HepG2 (cell line): Measurements from ENCODE around the gene GRAMD1A. TPM values are rescaled to one million over a fixed set of nuclear protein-coding genes. Genes with fewer than 3 reads are reported as not detected.

Experiments used
- ATAC-seq: fragments of 200-7000 bp; cut with Tn5 transposase; 3 replicates; pipeline ENCODE4 v1.9.1; 2020; ENCODE audit warnings: mild to moderate bottlenecking, moderate library complexity
- BruUV-seq: library from RNA; stranded (reverse); fragments of 400-500 nt; replicated peaks from 2 replicates; lab custom pipeline; 2021; lab: Mats Ljungman, UMichigan
- CTCF ChIA-PET: fragments of 300-600 bp; formaldehyde crosslinking; extraction: SDS; loops from one replicate; lab custom pipeline; 2021; ENCODE audit warnings: low total read pairs, inconsistent platforms, low intra/inter-chr PET ratio; lab: Yijun Ruan, JAX
- POLR2A ChIA-PET: fragments of 350-600 bp; sonication (Branson Sonifier 250); formaldehyde crosslinking; loops from one replicate; lab custom pipeline; 2020; ENCODE audit warnings: antibody characterized with exemption, inconsistent platforms; lab: Yijun Ruan, JAX
- DNase-seq: peaks from one replicate; pipeline ENCODE4 v3.0.0-alpha.2; 2015; ENCODE audit warnings: low spot score
- FAIRE-seq: peaks from 3 replicates; lab custom pipeline; 2011; peaks lifted over from hg19 to GRCh38; lab: Jason Lieb, UNC
- H2AFZ ChIP-seq: one replicate; pipeline ENCODE4 v1.6.1; 2011; ENCODE audit warnings: low read length, inconsistent platforms
- H3K27ac ChIP-seq: fragments of 300-600 bp; 3 replicates; pipeline ENCODE4 v1.8.0; 2011; ENCODE audit warnings: mixed run types, mild to moderate bottlenecking, mixed read lengths, low read length, inconsistent platforms; ENCODE audit not compliant: insufficient read depth; ENCODE audit errors: extremely low read length
- H3K27me3 ChIP-seq, 2 experiments: fragments of 200-600 bp in 1 of 2; 2 replicates in 1 of 2; 3 replicates in 1 of 2; pipeline versions ENCODE4 v1.6.0 to v1.8.0; 2011; ENCODE audit warnings: low read length in 2 of 2, mild to moderate bottlenecking in 2 of 2, moderate library complexity in 2 of 2, inconsistent platforms in 1 of 2; ENCODE audit not compliant: insufficient read depth in 2 of 2, control insufficient read depth in 1 of 2
- H3K36me3 ChIP-seq, 2 experiments: fragments of 200-600 bp in 1 of 2; replicated peaks in 1 of 2; 2 replicates in 1 of 2; 3 replicates in 1 of 2; pipeline versions ENCODE4 v1.5.1 to v1.8.0; 2011; ENCODE audit warnings: low read length in 2 of 2, inconsistent platforms in 1 of 2; ENCODE audit not compliant: insufficient read depth in 2 of 2, control insufficient read depth in 1 of 2
- H3K4me1 ChIP-seq: 2 replicates; pipeline ENCODE4 v1.5.1; 2012; ENCODE audit warnings: low read length, inconsistent platforms; ENCODE audit not compliant: insufficient read depth
- H3K4me2 ChIP-seq: 2 replicates; pipeline ENCODE4 v1.6.0; 2011; ENCODE audit warnings: low read depth, low read length, inconsistent platforms
- H3K4me3 ChIP-seq, 3 experiments: fragments of 200-600 bp in 1 of 3; sonication (generic), shearing (Covaris generic) in 1 of 3; replicated peaks in 1 of 3; 2 replicates each; pipeline ENCODE4 v1.5.1; 2011 to 2016; ENCODE audit warnings: low read length in 3 of 3, inconsistent platforms in 2 of 3, low read depth in 2 of 3, mild to moderate bottlenecking in 2 of 3, control low read depth in 1 of 3, mixed read lengths in 1 of 3; ENCODE audit not compliant: insufficient read depth in 1 of 3
- H3K79me2 ChIP-seq: one replicate; pipeline ENCODE4 v1.6.1; 2011; ENCODE audit warnings: low read length, inconsistent platforms; ENCODE audit not compliant: insufficient read depth
- H3K9ac ChIP-seq: 2 replicates; pipeline ENCODE4 v1.6.0; 2011; ENCODE audit warnings: mild to moderate bottlenecking, low read depth, low read length, inconsistent platforms; ENCODE audit not compliant: insufficient read depth
- H3K9me3 ChIP-seq: 2 replicates; pipeline ENCODE4 v1.5.1; 2012; ENCODE audit warnings: mild to moderate bottlenecking, low read length
- H4K20me1 ChIP-seq: 2 replicates; pipeline ENCODE4 v1.6.0; 2011; ENCODE audit warnings: inconsistent platforms, mild to moderate bottlenecking, low read length, moderate library complexity; ENCODE audit not compliant: insufficient read depth
- HNRNPLL ChIP-seq: fragments of 200-400 bp; formaldehyde crosslinking; IDR thresholded peaks from 2 replicates; pipeline ENCODE4 v1.6.1; 2017; ENCODE audit warnings: mild to moderate bottlenecking, low read depth, low read length; ENCODE audit not compliant: poor library complexity, severe bottlenecking
- IKZF4 ChIP-seq: sonication (generic); formaldehyde crosslinking; IDR thresholded peaks from 2 replicates; pipeline ENCODE4 v1.5.1; 2020; ENCODE audit warnings: borderline replicate concordance, mild to moderate bottlenecking, low read depth, missing genetic modification reagents; ENCODE audit errors: not compliant biosample characterization
- POLR2A ChIP-seq, 2 experiments: IDR thresholded peaks; 2 replicates each; pipeline ENCODE4 v1.6.1; 2011; ENCODE audit warnings: low read depth in 2 of 2, low read length in 2 of 2, mild to moderate bottlenecking in 1 of 2, moderate library complexity in 1 of 2; ENCODE audit not compliant: insufficient read depth in 1 of 2
- POLR2G ChIP-seq: fragments of 200-400 bp; formaldehyde crosslinking; IDR thresholded peaks from 2 replicates; pipeline ENCODE4 v1.6.1; 2018; ENCODE audit warnings: mild to moderate bottlenecking, low read depth, low read length, moderate library complexity
- ZBTB38 ChIP-seq: sonication (generic); formaldehyde crosslinking; IDR thresholded peaks from 2 replicates; pipeline ENCODE4 v1.5.1; 2020; ENCODE audit warnings: mild to moderate bottlenecking, missing genetic modification reagents
- ZNF768 ChIP-seq: sonication (generic); formaldehyde crosslinking; IDR thresholded peaks from 2 replicates; pipeline ENCODE4 v1.4.0; 2020; ENCODE audit warnings: missing genetic modification reagents
- WGBS: methylation state at CpG from one replicate; pipeline ENCODE4 v1.1.6; 2017; ENCODE audit warnings: low lambda C conversion rate; 5-methylcytosine and 5-hydroxymethylcytosine counted together
- in situ Hi-C: cut with HindIII; loops from 2 replicates; pipeline ENCODE4 v1.10.0; 2017; ENCODE audit warnings: low pct_unique_long_range_greater_than_20kb; ENCODE audit not compliant: extremely low pct_ligation_motif_present
- intact Hi-C: fragments of 100-400 bp; cut with micrococcal nuclease; formaldehyde crosslinking; loops from one replicate; pipeline ENCODE4 v1.10.0; 2022; ENCODE audit not compliant: unreplicated experiment
- polyA plus RNA-seq, 8 experiments: library from polyadenylated mRNA; depleted of rRNA in 3 of 8; stranded (reverse) in 7 of 8; unstranded in 1 of 8; fragments of >200 nt; fragmentation: Illumina TruSeq in 4 of 8; extraction: Trizol in 4 of 8; gene quantifications; 2 replicates each; pipeline versions ENCODE4 v1.2.1 to v1.2.3, GENCODE V29; 2011 to 2016; ENCODE audit warnings: low read depth in 4 of 8, missing spikeins in 1 of 8, mixed read lengths in 1 of 8; ENCODE audit not compliant: insufficient read depth in 1 of 8
- total RNA-seq, 5 experiments: library from RNA; depleted of rRNA; stranded (reverse); fragments of >200 nt; fragmentation: Illumina TruSeq; extraction: Trizol; gene quantifications; 2 replicates each; pipeline ENCODE4 v1.2.3, GENCODE V29; 2016; ENCODE audit warnings: low read depth in 1 of 5

GRAMD1A gene
- total and polyA plus RNA-seq, 2 of the 13 experiments (the other 11 are each of a cell fraction or from before 2014, with no cell fraction given), result 14.7 to 181 TPM

DNA sequence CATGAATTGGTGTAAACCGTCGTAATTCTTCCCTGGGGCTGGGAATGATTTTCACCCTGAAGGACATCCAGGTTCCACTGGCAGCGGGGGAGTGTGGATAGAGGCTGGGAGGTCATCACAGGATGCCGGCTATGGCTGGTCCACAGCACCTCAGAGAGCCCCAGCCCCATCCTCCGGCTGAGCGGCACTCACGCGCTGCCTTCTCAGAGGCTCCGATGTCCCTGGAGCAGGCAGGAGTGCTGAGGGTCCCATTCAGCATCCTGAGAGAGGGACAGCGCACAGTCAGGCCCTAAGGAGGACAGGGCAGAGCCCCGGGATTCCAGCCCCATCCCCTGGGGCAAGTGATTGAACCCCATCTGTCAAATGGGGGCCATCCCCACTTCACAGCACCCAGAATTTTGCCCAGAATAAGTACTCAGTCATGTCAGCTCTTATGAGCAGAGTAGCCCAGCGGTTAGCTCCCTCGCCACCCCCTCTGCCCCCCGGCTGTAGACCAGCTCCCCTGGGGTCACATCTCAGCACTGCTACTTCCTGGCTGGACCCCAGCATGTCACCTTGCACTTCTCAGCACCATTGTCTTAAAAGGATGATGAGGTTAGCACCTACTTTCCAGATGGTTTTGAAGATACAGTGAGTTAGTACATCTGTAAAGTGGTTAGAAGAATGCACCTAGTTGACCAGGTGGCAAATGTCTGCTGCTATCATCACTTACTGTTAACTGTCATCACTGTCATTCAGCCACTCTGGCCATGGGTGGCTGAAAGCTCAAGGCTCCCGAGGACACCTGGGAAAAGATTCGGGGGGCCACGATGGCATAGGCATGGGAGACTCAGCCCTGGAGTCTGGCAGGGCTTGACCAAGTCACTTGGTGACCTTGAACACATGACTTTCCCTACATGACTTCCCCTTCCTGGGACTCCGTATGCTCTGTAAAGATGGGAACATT lies 11.9 kb downstream of the GRAMD1A start:
- H4K20me1 ChIP-seq, result peaks cover 14% of the 10 kb centered on the region; the same call in 1 of the 2 replicates
- no peak overlapping the region for H3K4me3 ChIP-seq
- ATAC-seq (no peak), FAIRE-seq (no peak), DNase-seq (no peak)
- CTCF ChIA-PET, result interaction anchor here (1.0 to 3.4 kb wide), 3 partner anchors 10 to 39 kb away, joined by 3 to 99 read pairs (median 4); no protein-coding TSS in a partner anchor
- BruUV-seq, result TSS peak; percentile 14
- H3K4me2 ChIP-seq, result no peak overlapping the region
- intact Hi-C loops (no loop called here), in situ Hi-C loops (loop anchor here (5.0 kb wide), 1 partner anchor 40 kb away; no protein-coding TSS in a partner anchor)
- H3K27me3 ChIP-seq, result no peaks in the 10 kb centered on the region
- peaks cover 25 to 59% of the 10 kb centered on the region in 2 experiments for H3K36me3 ChIP-seq
- peaks cover 14% of the 10 kb centered on the region for H3K4me1 ChIP-seq
- no peak overlapping the region for H3K27ac ChIP-seq
- H2AFZ ChIP-seq, result no peak overlapping the region
- no peaks in the 10 kb centered on the region for H3K79me2 ChIP-seq
- POLR2A ChIA-PET, result no interaction called here
- H3K9ac ChIP-seq, result no peak overlapping the region
- no peaks in the 10 kb centered on the region for H3K9me3 ChIP-seq
- TF ChIP-seq IKZF4 (CRISPR knock-in tag) (no peak), POLR2A (IDR thresholded peaks at IDR 0.05; ENCODE audit: insufficient read depth in 1 of 2, low read depth in 2 of 2, low read length in 2 of 2) (peak in 1 of 2 experiments; percentile 33; a peak in 1 of 4 replicates), ZNF768 (CRISPR knock-in tag) (peak; percentile 36; the same call in 1 of the 2 replicates), POLR2G (0 out of 2 replicates have a peak, but pooled peaks have one; percentile 40), ZBTB38 (0 out of 2 replicates have a peak, but pooled peaks have one; percentile 14), HNRNPLL (no peak)
- 94% methylated on average over 15 of the region's 18 CpGs for WGBS
